Activated CD8-positive, alpha-beta memory T cell treated with anti-CD3 and anti-CD28 coated beads for 4 hours (primary cell): ENCODE data around the gene ITPRIP.

Experiments
- DNase-seq, 2 donors: peaks; one replicate each; pipeline ENCODE4 v3.0.0-alpha.2; 2020; ENCODE audit warnings: low read depth in 2 of 2

ITPRIP gene, protein sequence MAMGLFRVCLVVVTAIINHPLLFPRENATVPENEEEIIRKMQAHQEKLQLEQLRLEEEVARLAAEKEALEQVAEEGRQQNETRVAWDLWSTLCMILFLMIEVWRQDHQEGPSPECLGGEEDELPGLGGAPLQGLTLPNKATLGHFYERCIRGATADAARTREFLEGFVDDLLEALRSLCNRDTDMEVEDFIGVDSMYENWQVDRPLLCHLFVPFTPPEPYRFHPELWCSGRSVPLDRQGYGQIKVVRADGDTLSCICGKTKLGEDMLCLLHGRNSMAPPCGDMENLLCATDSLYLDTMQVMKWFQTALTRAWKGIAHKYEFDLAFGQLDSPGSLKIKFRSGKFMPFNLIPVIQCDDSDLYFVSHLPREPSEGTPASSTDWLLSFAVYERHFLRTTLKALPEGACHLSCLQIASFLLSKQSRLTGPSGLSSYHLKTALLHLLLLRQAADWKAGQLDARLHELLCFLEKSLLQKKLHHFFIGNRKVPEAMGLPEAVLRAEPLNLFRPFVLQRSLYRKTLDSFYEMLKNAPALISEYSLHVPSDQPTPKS

DNA sequence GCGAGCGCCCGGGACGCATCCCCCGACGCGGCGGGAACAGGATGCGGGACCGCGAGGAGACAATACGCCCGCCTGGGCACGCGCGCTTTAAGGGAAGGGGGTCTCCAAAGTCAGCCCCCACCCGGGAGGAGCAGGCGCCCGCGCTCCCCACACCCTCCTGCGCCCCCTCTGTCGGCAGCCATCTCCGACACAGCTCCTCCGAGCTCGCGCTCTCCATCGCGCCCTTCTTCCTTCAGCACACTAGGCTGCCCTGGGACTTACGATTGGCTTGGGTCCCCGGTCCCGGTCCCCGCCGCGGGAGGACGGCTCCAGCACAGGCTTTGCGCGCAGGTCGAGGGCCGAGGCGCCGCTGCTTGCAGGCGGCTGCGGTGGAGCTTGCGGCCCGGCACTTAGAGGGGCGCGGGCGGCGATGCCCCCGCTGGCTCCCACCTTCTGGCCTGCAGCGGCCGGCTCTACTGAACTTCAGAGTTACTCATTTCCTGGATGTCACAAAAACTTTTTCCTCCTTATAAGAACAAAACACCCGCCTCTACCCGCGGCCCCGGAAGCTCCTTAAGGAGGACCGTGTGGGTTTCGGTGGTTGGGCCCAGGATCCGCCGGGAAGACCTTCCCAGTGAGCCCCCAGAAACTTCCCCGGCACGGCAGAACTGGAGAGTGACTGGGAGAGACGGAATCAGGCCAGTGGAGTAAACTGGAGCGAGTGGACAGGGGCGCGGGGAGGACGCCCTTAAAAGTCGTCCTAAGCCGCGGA lies at the start of gene ITPRIP:
ITPRIP (minus strand) TSS at position 481 of the 751 bp plus-strand sequence. CDS start 22,414 bp downstream, outside the sequence.
- DNase-seq = peak; percentile 51 to 56

- DNase-seq = no peak
These were observed 49.0 kb upstream of the ITPRIP start for GRCh38 chr10:104387130-104387888.

DNA sequence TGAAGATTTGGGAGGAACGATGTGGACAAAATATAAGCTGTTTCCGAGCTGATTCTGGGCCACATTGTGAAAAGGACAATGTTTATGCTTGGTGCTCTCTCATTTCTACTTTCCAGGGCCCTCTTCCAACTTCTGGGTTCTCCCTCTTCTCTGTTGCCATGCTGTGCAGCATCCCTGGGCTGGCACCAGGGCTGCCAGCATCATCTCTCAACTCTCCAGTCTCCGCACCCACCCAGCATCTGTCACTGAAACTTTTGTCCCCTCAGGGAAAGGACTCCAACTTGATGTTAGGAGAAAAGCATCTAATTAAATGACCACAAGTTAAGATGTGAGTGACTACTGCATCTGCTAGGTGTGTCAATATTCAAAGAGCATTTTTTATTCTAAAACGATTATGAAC lies 42.1 kb upstream of the ITPRIP start:
- DNase-seq = no peak

- no peak for DNase-seq
These were observed 38.6 kb upstream of the ITPRIP start for GRCh38 chr10:104376784-104377300.

GRCh38 chr10:104374591-104374990 lies 36.3 kb upstream of the ITPRIP start:
- no peak for DNase-seq

DNA sequence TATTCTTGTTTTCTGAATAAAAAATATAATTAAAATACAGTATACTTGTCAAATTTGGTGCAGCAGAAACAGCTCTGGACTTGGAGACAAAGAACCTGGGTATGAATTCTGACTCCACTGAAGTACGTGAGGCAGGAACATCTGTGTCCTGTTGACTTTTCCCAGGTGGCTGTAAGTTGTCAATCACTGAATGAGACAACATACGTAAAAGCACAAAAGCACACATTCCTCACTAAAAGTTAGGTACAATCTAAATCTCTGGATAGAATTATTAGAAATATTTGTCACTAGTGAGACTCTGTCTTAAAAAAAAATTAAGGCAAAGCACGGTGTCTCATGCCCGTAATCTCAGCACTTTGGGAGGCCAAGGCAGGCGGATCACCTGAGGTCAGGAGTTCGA lies 33.5 kb upstream of the ITPRIP start:
- no peak for DNase-seq

GRCh38 chr10:104368381-104368780 lies 30.1 kb upstream of the ITPRIP start:
- no peak for DNase-seq

DNA sequence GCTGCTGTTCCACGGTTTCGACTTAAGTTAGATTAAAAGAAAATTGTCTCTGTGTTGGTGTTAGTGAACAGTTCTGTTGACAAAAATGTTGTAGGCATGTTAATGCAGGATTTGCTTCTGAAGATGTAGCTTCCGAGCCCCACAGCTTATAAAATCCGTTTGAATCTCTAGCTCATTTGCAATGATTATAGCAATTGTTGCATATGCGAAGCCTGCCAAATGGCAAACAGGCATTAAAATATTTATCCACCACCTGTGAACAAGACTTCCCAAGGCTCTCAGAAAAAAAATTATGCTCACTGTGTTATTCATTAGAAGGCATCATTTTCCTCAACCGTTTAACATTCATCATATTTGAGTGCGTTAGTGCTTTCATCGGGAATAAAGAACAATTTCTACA lies 29.6 kb upstream of the ITPRIP start:
- DNase-seq = no peak

- DNase-seq = no peak
These were observed 21.5 kb upstream of the ITPRIP start for GRCh38 chr10:104359811-104360210.

GRCh38 chr10:104353325-104354048 lies 15.2 kb upstream of the ITPRIP start, which contains the start of gene CFAP58:
Gene CFAP58, plus strand, starts transcription at chr10:104353833. Its CDS starts 65 bp downstream, at chr10:104353898.
- DNase-seq = peak; percentile 78

DNA sequence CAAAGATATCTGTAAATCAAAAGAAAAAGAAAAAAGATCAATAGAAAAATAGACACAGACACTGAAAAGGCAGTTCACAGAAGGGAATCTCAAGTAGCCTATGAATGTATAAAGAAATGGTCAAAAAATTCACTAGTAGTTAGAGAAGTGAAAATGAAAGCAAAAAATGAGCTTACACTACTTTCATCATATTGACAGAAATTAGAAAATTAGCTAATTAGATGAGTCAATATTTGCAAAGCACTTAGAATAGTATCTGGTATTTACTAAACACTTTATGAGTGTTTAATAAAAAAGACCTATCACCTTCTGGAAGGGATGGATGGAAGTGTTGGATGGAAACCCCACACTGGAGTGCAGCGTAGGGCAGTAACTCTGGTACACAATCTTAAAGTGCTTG lies 13.7 kb upstream of the ITPRIP start:
- no peak for DNase-seq

- no peak for DNase-seq
These were observed 12.9 kb upstream of the ITPRIP start for GRCh38 chr10:104351061-104351702.

GRCh38 chr10:104350127-104350635 lies 11.9 kb upstream of the ITPRIP start:
- DNase-seq = no peak

DNA sequence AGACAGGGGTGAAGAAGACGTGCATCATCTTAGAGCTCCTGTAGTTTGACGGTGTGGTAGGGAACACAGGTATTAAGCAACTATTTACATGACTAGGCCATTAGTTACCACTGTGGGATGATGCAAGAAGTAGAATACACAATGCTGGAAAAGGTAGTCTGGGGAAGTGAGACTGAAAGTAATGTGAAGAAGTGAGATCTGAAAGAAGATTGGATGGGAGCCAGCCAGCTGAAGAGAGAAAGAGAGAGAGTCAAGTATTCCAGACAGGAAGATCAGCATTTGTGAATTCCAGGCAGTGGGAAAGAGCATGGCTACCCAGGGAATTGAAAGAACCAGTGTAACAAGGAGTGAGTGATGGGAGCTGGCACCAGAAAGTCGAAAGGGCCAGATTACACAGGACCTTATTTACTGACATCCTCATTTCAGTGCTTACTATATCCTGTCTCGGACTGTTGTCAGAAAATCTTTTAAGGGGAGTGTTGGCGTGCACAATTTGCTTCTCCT lies 11.4 kb upstream of the ITPRIP start:
- DNase-seq = no peak

DNA sequence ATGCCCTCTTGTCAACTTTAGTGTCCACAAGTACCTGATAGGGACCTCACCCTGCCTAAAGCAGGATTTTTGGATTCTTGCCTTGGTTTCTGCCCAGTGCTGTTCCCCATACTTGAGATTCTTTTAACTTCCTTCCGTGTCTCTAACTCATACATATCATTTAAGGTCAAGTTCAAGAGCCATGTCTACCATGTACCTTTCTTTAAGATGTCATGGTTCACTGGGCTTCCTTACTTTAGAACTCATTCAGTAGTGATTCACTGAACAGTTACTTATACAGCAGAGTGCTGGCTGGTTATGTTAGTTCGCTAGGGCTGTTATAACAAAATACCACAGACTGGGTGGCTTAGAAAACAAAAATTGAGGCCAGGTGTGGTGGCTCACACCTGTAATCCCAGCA lies 10.3 kb upstream of the ITPRIP start:
- DNase-seq = no peak

GRCh38 chr10:104347295-104348045 lies 9.2 kb upstream of the ITPRIP start:
- no peak for DNase-seq

GRCh38 chr10:104345941-104346340 lies 7.7 kb upstream of the ITPRIP start:
- DNase-seq = no peak

DNA sequence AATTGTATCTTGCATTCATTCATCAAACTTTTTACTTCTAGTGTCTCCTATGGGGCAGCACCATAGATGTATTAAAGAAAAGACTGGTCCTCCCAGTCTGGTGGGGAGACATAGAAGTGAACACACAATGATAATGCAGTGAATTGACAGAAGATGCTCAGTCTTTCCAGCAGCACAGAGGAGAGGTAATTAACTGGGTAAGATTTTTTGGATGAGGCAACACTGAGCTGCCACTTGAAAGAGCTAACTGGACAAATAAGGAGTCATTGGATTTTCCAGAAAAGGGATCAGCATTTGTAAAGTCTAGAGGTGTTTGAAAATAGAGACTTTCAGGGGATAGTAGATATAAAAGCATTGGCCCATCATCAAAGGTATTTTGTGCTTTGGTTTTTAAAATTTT lies 7.2 kb upstream of the ITPRIP start:
- no peak for DNase-seq

- DNase-seq = no peak
These were observed 6.0 kb upstream of the ITPRIP start for GRCh38 chr10:104344219-104344618.
